Keratinocyte (primary cell): ENCODE measurements around the gene UTS2B. TPM values are rescaled to one million over a fixed set of nuclear protein-coding genes. Genes with fewer than 3 reads are reported as not detected.

ENCODE experiments used
- DNase-seq: peaks from one replicate; pipeline ENCODE4 v3.0.0-alpha.2; 2011; ENCODE audit warnings: low read depth, missing footprints, low spot score
- FAIRE-seq: peaks from 2 replicates; lab custom pipeline; 2011; peaks lifted over from hg19 to GRCh38; lab: Jason Lieb, UNC
- H2AFZ ChIP-seq: 2 replicates; pipeline ENCODE4 v1.6.0; 2012; ENCODE audit warnings: low read length, control low read depth, inconsistent platforms; ENCODE audit not compliant: control insufficient read depth
- H3K27ac ChIP-seq: 2 replicates; pipeline ENCODE4 v1.5.1; 2011; ENCODE audit warnings: low read length; ENCODE audit not compliant: control insufficient read depth, insufficient read depth
- H3K27me3 ChIP-seq: 3 replicates; pipeline ENCODE4 v1.6.0; 2011; ENCODE audit warnings: low read length; ENCODE audit not compliant: control insufficient read depth, insufficient read depth; ENCODE audit errors: extremely low read depth
- H3K36me3 ChIP-seq, 2 experiments: 2 replicates in 1 of 2; 3 replicates in 1 of 2; pipeline ENCODE4 v1.5.1; 2011; ENCODE audit warnings: low read length in 2 of 2, mild to moderate bottlenecking in 1 of 2; ENCODE audit not compliant: control insufficient read depth in 2 of 2, insufficient read depth in 2 of 2; ENCODE audit errors: extremely low read depth in 1 of 2
- H3K4me1 ChIP-seq: 3 replicates; pipeline ENCODE4 v1.5.1; 2011; ENCODE audit warnings: low read length; ENCODE audit not compliant: control insufficient read depth, insufficient read depth; ENCODE audit errors: extremely low read depth
- H3K4me2 ChIP-seq: 3 replicates; pipeline ENCODE4 v1.6.0; 2011; ENCODE audit warnings: low read depth, low read length; ENCODE audit not compliant: control insufficient read depth, insufficient read depth; ENCODE audit errors: extremely low read depth
- H3K4me3 ChIP-seq, 3 experiments: fragments of 200-600 bp in 1 of 3; sonication (generic) in 1 of 3; 2 replicates in 2 of 3; 3 replicates in 1 of 3; pipeline ENCODE4 v1.5.1; 2011 to 2016; ENCODE audit warnings: low read length in 3 of 3, mild to moderate bottlenecking in 3 of 3, control low read depth in 2 of 3, inconsistent platforms in 1 of 3, low read depth in 1 of 3, mixed read lengths in 1 of 3, mixed run types in 1 of 3, moderate library complexity in 1 of 3; ENCODE audit not compliant: control insufficient read depth in 2 of 3, insufficient read depth in 2 of 3; ENCODE audit errors: extremely low read depth in 1 of 3
- H3K79me2 ChIP-seq: 2 replicates; pipeline ENCODE4 v1.6.0; 2012; ENCODE audit warnings: low read length; ENCODE audit not compliant: control insufficient read depth, insufficient read depth
- H3K9ac ChIP-seq: 3 replicates; pipeline ENCODE4 v1.6.0; 2011; ENCODE audit warnings: low read length; ENCODE audit not compliant: control insufficient read depth, insufficient read depth; ENCODE audit errors: extremely low read depth
- H3K9me1 ChIP-seq: 3 replicates; pipeline ENCODE4 v1.6.0; 2011; ENCODE audit warnings: low read length; ENCODE audit not compliant: control insufficient read depth, insufficient read depth; ENCODE audit errors: extremely low read depth
- H3K9me3 ChIP-seq: 2 replicates; pipeline ENCODE4 v1.5.1; 2012; ENCODE audit warnings: low read depth, low read length; ENCODE audit not compliant: control insufficient read depth
- H4K20me1 ChIP-seq: 3 replicates; pipeline ENCODE4 v1.6.0; 2011; ENCODE audit warnings: low read length; ENCODE audit not compliant: control insufficient read depth, insufficient read depth; ENCODE audit errors: extremely low read depth
- EZH2 ChIP-seq: IDR thresholded peaks from one replicate; pipeline ENCODE4 v1.6.1; 2012; ENCODE audit warnings: inconsistent platforms, mild to moderate bottlenecking, low read length, moderate library complexity
- dilution Hi-C: fragments of 300-500 bp; cut with MboI; formaldehyde crosslinking; loops from one replicate; pipeline ENCODE4 v1.7.0; 2020; ENCODE audit warnings: low sequenced_read_pairs; ENCODE audit not compliant: extremely low pct_ligation_motif_present
- polyA minus RNA-seq, 3 experiments: library from RNA; depleted of rRNA, polyadenylated mRNA; stranded (reverse); fragments of >200 nt; gene quantifications; 1 replicate in 1 of 3; 2 replicates in 1 of 3; 3 replicates in 1 of 3; pipeline ENCODE4 v1.2.3, GENCODE V29; 2011
- polyA plus RNA-seq, 5 experiments: library from polyadenylated mRNA; depleted of rRNA in 3 of 5; stranded (reverse) in 3 of 5; stranded (forward) in 1 of 5; unstranded in 1 of 5; fragments of >200 nt; gene quantifications; 1 replicate in 1 of 5; 2 replicates in 3 of 5; 3 replicates in 1 of 5; pipeline versions ENCODE4 v1.2.1 to v1.2.3, GENCODE V29; 2011 to 2012; ENCODE audit warnings: missing spikeins in 2 of 5, low read depth in 1 of 5, low replicate concordance in 1 of 5
- TF ChIP-seq, protein P1 (sequence below), 3 experiments: IDR thresholded peaks in 1 of 3; conservative IDR thresholded peaks in 1 of 3; optimal IDR thresholded peaks in 1 of 3; 2 replicates in 2 of 3; 3 replicates in 1 of 3; pipeline versions ENCODE3 to v1.5.1; 2011; ENCODE audit warnings: low read length in 3 of 3, mild to moderate bottlenecking in 3 of 3, moderate library complexity in 2 of 3, control low read depth in 1 of 3, inconsistent platforms in 1 of 3; ENCODE audit not compliant: insufficient read depth in 2 of 3; ENCODE audit errors: extremely low read depth in 1 of 3

Gene UTS2B, protein sequence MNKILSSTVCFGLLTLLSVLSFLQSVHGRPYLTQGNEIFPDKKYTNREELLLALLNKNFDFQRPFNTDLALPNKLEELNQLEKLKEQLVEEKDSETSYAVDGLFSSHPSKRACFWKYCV
- not detected in 3 replicates for polyA plus RNA-seq
- polyA plus RNA-seq (2011; ENCODE audit: low read depth), result not detected
- 0.06 TPM in 1 of 2 replicates, not detected in the other for polyA plus RNA-seq (2011; cell fraction: cytosol; rRNA removed)
- 0.22 and 0.28 TPM in 2 replicates for polyA plus RNA-seq (2011; cell fraction: nucleus; rRNA removed)
- 0.10 TPM in 1 of 2 replicates, not detected in the other for polyA plus RNA-seq (2012; ENCODE audit: low replicate concordance)
- polyA minus RNA-seq, result not detected in 3 replicates
- polyA minus RNA-seq (2011; cell fraction: cytosol; rRNA and poly(A)+ RNA removed), result not detected
- polyA minus RNA-seq (2011; cell fraction: nucleus; rRNA and poly(A)+ RNA removed), result not detected in 2 replicates

DNA sequence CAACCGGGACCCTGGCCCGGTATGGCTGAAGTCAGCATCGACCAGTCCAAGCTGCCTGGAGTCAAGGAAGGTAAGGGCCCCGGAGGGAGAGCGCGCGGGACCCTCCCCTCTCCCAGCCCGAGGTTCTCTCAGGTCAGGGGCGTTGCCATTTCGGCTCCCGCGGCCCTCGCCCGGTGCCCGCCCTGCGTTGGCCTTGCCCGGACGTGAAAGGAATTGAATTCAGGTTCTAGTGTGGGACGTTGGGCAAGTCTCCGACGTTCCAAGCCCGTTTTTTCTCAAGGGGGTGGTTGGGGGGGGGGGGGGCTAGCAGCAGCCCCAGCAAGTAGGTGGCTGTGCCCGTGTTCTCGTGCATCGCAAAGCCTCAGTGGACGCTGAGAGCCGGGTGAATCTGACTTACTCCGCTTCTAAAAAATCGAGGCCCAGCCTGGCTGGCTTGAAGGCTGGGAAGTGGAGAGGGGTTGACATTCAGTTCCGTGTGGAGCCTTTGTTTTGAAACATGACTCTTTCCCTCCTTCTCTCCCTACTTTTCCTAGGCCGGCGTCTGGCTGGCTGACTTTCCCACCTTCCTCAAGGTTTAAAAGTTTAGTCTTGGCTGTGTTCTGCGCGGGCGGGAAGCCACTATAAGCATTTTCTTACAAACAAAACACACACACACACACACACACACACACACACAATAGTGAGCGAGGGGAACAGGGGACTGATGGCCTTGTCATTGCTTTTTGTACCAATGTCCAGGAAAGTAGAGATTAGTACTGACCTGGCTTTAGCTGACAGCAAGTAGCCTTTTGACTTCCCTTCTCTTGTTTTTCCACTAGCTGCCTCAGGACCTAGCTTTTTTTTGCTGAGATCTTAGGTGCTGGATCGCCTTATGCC is at the start of gene UTS2B:
UTS2B (minus strand) TSS at position 873 of the 876 bp plus-strand sequence. CDS start 48,337 bp downstream, outside the sequence.
- H3K4me3 ChIP-seq, result peak within 1 kb of the TSS; percentile 88 to 95 (median 89)
- peak within 1 kb of the TSS; percentile 72 for H2AFZ ChIP-seq
- DNase-seq (no peak), FAIRE-seq (no peak)
- H4K20me1 ChIP-seq, result no peaks in the 10 kb centered on the region
- H3K36me3 ChIP-seq, result no peaks in the 10 kb centered on the region
- no peaks in the 10 kb centered on the region for H3K9me3 ChIP-seq
- H3K27ac ChIP-seq, result peak within 1 kb of the TSS; percentile 90
- peaks cover 54% of the 10 kb centered on the region for H3K79me2 ChIP-seq
- peaks cover 16% of the 10 kb centered on the region for H3K4me1 ChIP-seq
- H3K4me2 ChIP-seq, result peak within 1 kb of the TSS; percentile 91
- TF ChIP-seq, protein P1, sequence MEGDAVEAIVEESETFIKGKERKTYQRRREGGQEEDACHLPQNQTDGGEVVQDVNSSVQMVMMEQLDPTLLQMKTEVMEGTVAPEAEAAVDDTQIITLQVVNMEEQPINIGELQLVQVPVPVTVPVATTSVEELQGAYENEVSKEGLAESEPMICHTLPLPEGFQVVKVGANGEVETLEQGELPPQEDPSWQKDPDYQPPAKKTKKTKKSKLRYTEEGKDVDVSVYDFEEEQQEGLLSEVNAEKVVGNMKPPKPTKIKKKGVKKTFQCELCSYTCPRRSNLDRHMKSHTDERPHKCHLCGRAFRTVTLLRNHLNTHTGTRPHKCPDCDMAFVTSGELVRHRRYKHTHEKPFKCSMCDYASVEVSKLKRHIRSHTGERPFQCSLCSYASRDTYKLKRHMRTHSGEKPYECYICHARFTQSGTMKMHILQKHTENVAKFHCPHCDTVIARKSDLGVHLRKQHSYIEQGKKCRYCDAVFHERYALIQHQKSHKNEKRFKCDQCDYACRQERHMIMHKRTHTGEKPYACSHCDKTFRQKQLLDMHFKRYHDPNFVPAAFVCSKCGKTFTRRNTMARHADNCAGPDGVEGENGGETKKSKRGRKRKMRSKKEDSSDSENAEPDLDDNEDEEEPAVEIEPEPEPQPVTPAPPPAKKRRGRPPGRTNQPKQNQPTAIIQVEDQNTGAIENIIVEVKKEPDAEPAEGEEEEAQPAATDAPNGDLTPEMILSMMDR (optimal IDR thresholded peaks at IDR 0.05 in 1 of 3, IDR thresholded peaks at IDR 0.05 in 1 of 3, conservative IDR thresholded peaks at IDR 0.05 in 1 of 3; ENCODE audit: extremely low read depth in 1 of 3, insufficient read depth in 2 of 3, low read length in 3 of 3), result no peak
- no peak for TF ChIP-seq EZH2
- no peaks in the 10 kb centered on the region for H3K9me1 ChIP-seq
- dilution Hi-C loops, result no loop called here
- H3K9ac ChIP-seq, result peak within 1 kb of the TSS; percentile 91
- no peaks in the 10 kb centered on the region for H3K27me3 ChIP-seq

DNA sequence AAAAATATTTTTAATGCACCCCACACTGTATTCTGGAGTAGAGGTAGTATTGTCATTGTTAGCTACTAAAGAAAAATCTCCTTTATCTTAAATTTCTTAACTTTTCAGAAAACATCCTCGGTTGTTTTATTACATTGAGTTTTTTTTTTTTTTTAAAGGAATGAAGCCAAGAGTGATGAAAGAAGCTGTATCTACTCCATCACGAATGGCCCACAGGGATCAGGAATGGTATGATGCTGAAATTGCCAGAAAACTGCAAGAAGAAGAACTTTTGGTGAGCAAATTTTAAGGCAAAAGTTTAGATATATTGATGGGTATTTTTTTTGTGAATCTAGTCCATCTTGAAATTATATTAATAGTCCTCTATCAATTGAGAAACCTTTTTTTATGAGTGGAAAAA is 49.7 kb upstream of the UTS2B start:
- no peak overlapping the region for H3K27ac ChIP-seq
- H3K4me3 ChIP-seq, result no peak overlapping the region
- dilution Hi-C loops, result no loop called here
- DNase-seq, result no peak
- FAIRE-seq, result no peak
- H3K9ac ChIP-seq, result no peak overlapping the region
- H3K9me1 ChIP-seq, result no peaks in the 10 kb centered on the region
- H3K79me2 ChIP-seq, result no peaks in the 10 kb centered on the region
- H3K4me1 ChIP-seq, result peaks cover 12% of the 10 kb centered on the region
- H3K9me3 ChIP-seq, result no peaks in the 10 kb centered on the region
- H2AFZ ChIP-seq, result no peak overlapping the region
- TF ChIP-seq, protein P1 (optimal IDR thresholded peaks at IDR 0.05 in 1 of 3, IDR thresholded peaks at IDR 0.05 in 1 of 3, conservative IDR thresholded peaks at IDR 0.05 in 1 of 3; ENCODE audit: extremely low read depth in 1 of 3, insufficient read depth in 2 of 3, low read length in 3 of 3), result no peak
- TF ChIP-seq EZH2, result no peak
- peaks cover 8 to 10% of the 10 kb centered on the region in 2 experiments for H3K36me3 ChIP-seq
- H3K4me2 ChIP-seq, result no peak overlapping the region
- no peaks in the 10 kb centered on the region for H3K27me3 ChIP-seq
- no peaks in the 10 kb centered on the region for H4K20me1 ChIP-seq
